WTC11 (cell line): ENCODE results near the gene AGBL4. TPM values are rescaled to one million over a fixed set of nuclear protein-coding genes. Genes with fewer than 3 reads are reported as not detected.

Source experiments
- ATAC-seq: fragments of 200-7000 bp; cut with Tn5 transposase; 2 replicates; pipeline ENCODE4 v1.10.0; 2021; ENCODE audit warnings: mild to moderate bottlenecking, moderate library complexity
- CTCF ChIA-PET: fragments of 300-600 bp; sonication (Branson Sonifier 250); formaldehyde crosslinking; loops from one replicate; lab custom pipeline; 2021; ENCODE audit warnings: antibody characterized with exemption; lab: Charles Lee
- POLR2A ChIA-PET: fragments of 350-600 bp; sonication (Branson Sonifier 250); formaldehyde crosslinking; loops from one replicate; lab custom pipeline; 2021; ENCODE audit warnings: antibody characterized with exemption; lab: Charles Lee
- DNase-seq: peaks from one replicate; pipeline ENCODE4 v3.0.0; 2021; ENCODE audit warnings: low spot score
- H3K27ac Mint-ChIP-seq: 2 replicates; pipeline ENCODE4 v1.8.0; 2021; ENCODE audit warnings: mixed read lengths
- H3K27me3 Mint-ChIP-seq: 2 replicates; pipeline ENCODE4 v1.8.0; 2021; ENCODE audit warnings: low read depth, mild to moderate bottlenecking, moderate library complexity, mixed read lengths
- H3K36me3 Mint-ChIP-seq: 2 replicates; pipeline ENCODE4 v1.8.0; 2021; ENCODE audit warnings: mixed read lengths
- H3K4me1 Mint-ChIP-seq: 2 replicates; pipeline ENCODE4 v1.8.0; 2022; ENCODE audit warnings: mixed read lengths
- H3K4me3 Mint-ChIP-seq: 2 replicates; pipeline ENCODE4 v1.8.0; 2021; ENCODE audit warnings: mild to moderate bottlenecking, moderate library complexity, mixed read lengths
- H3K9me3 Mint-ChIP-seq: 2 replicates; pipeline ENCODE4 v1.8.0; 2021; ENCODE audit warnings: mixed read lengths
- ATF1 ChIP-seq: sonication (generic); formaldehyde crosslinking; IDR thresholded peaks from 2 replicates; pipeline ENCODE4 v1.8.1; 2023; ENCODE audit warnings: mild to moderate bottlenecking, moderate library complexity, missing genetic modification reagents
- CBFB ChIP-seq: sonication (generic); formaldehyde crosslinking; IDR thresholded peaks from 2 replicates; pipeline ENCODE4 v1.8.1; 2022; ENCODE audit warnings: mild to moderate bottlenecking, low read depth, missing genetic modification reagents
- CREB1 ChIP-seq: sonication (generic); formaldehyde crosslinking; IDR thresholded peaks from 2 replicates; pipeline ENCODE4 v1.8.0; 2023; ENCODE audit warnings: mild to moderate bottlenecking, missing genetic modification reagents
- ETV6 ChIP-seq: sonication (generic); formaldehyde crosslinking; IDR thresholded peaks from 2 replicates; pipeline ENCODE4 v1.8.1; 2022; ENCODE audit warnings: mild to moderate bottlenecking, missing genetic modification reagents
- JAZF1 ChIP-seq: fragments of 250-450 bp; sonication (Bioruptor Pico); IDR thresholded peaks from 2 replicates; pipeline ENCODE4 v1.9.0; 2021; ENCODE audit warnings: moderate library complexity, mild to moderate bottlenecking, inconsistent platforms
- NFYB ChIP-seq: sonication (generic); formaldehyde crosslinking; conservative IDR thresholded peaks from 2 replicates; pipeline ENCODE4 v1.8.0; 2022; ENCODE audit warnings: low read depth, missing genetic modification reagents
- OVOL2 ChIP-seq: fragments of 250-450 bp; sonication (Bioruptor Pico); IDR thresholded peaks from 2 replicates; pipeline ENCODE4 v1.9.0; 2021; ENCODE audit warnings: mild to moderate bottlenecking, borderline replicate concordance
- SMAD4 ChIP-seq: sonication (generic); formaldehyde crosslinking; IDR thresholded peaks from 2 replicates; pipeline ENCODE4 v1.8.0; 2022; ENCODE audit warnings: mild to moderate bottlenecking, missing genetic modification reagents
- TCF7 ChIP-seq: sonication (generic); formaldehyde crosslinking; IDR thresholded peaks from 2 replicates; pipeline ENCODE4 v1.8.0; 2022; ENCODE audit warnings: mild to moderate bottlenecking, low read depth, missing genetic modification reagents, moderate library complexity
- TEAD1 ChIP-seq: sonication (generic); formaldehyde crosslinking; IDR thresholded peaks from 2 replicates; pipeline ENCODE4 v1.8.0; 2022; ENCODE audit warnings: mild to moderate bottlenecking, missing genetic modification reagents
- ZNF232 ChIP-seq: sonication (generic); formaldehyde crosslinking; IDR thresholded peaks from 2 replicates; pipeline ENCODE4 v1.8.0; 2022; ENCODE audit warnings: mild to moderate bottlenecking, missing genetic modification reagents
- ZNF423 ChIP-seq: fragments of 250-450 bp; sonication (Bioruptor Pico); IDR thresholded peaks from 2 replicates; pipeline ENCODE4 v2.1.2; 2022; ENCODE audit warnings: mild to moderate bottlenecking, moderate library complexity
- ZNF671 ChIP-seq: fragments of 250-450 bp; sonication (Bioruptor Pico); IDR thresholded peaks from 2 replicates; pipeline ENCODE4 v1.8.0; 2021; ENCODE audit warnings: mild to moderate bottlenecking
- total RNA-seq: library from RNA; stranded (reverse); gene quantifications from 3 replicates; pipeline ENCODE4 v1.2.3, GENCODE V29; 2021
- TF ChIP-seq, protein P1 (sequence below): sonication (generic); formaldehyde crosslinking; IDR thresholded peaks from 2 replicates; pipeline ENCODE4 v1.8.1; 2022; ENCODE audit warnings: mild to moderate bottlenecking, moderate library complexity, missing genetic modification reagents
- TF ChIP-seq, protein P2 (sequence below): sonication (generic); formaldehyde crosslinking; IDR thresholded peaks from 2 replicates; pipeline ENCODE4 v1.8.1; 2022; ENCODE audit warnings: mild to moderate bottlenecking, missing genetic modification reagents, moderate library complexity, borderline replicate concordance
- TF ChIP-seq, protein P3 (sequence below): fragments of 250-450 bp; sonication (Bioruptor Pico); IDR thresholded peaks from 2 replicates; pipeline ENCODE4 v1.9.0; 2021; ENCODE audit warnings: mild to moderate bottlenecking
- TF ChIP-seq, protein P4 (sequence below): sonication (generic); formaldehyde crosslinking; IDR thresholded peaks from 2 replicates; pipeline ENCODE4 v1.8.1; 2023; ENCODE audit warnings: mild to moderate bottlenecking, missing genetic modification reagents, moderate library complexity
- TF ChIP-seq, protein P5 (sequence below): sonication (generic); formaldehyde crosslinking; IDR thresholded peaks from 2 replicates; pipeline ENCODE4 v1.8.1; 2023; ENCODE audit warnings: mild to moderate bottlenecking, moderate library complexity, missing genetic modification reagents
- TF ChIP-seq, protein P6 (sequence below): fragments of 250-450 bp; sonication (Bioruptor Pico); IDR thresholded peaks from 2 replicates; pipeline ENCODE4 v2.1.2; 2022; ENCODE audit warnings: mild to moderate bottlenecking, moderate library complexity
- TF ChIP-seq, protein P7 (sequence below): sonication (generic); formaldehyde crosslinking; IDR thresholded peaks from 2 replicates; pipeline ENCODE4 v1.8.1; 2022; ENCODE audit warnings: low read depth, missing genetic modification reagents, borderline replicate concordance
- TF ChIP-seq, protein P8 (sequence below): sonication (generic); formaldehyde crosslinking; IDR thresholded peaks from 2 replicates; pipeline ENCODE4 v1.8.0; 2022; ENCODE audit warnings: mild to moderate bottlenecking, missing genetic modification reagents

The AGBL4 gene
- total RNA-seq, 1 experiment from 2014 or later: 0.87 TPM

DNA sequence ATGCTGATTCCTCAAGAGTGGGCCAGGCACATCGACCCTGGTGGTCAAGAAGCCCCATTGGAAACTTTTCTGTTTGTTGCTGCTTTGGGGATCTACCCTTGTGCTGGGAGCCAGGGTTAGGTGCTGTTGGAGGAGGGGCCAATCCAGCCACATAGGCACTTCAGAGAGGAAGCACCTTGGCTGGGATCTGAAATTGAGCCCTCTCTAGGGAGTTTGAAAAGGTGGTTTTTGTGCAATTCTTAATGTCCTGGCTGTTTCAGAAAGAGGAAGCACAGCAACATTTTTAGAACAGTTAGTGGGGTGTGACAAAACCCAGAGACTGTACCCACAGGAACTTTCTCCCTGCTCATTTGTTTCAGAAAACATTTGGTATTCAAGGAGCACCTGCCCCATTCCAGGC lies 1229.9 kb downstream of the AGBL4 start (continued):
- TF ChIP-seq JAZF1: no peak
- TF ChIP-seq OVOL2: no peak
- no peak for TF ChIP-seq ZNF232 (CRISPR knock-in tag)
- TF ChIP-seq ZNF423 (CRISPR knock-in tag): no peak

DNA sequence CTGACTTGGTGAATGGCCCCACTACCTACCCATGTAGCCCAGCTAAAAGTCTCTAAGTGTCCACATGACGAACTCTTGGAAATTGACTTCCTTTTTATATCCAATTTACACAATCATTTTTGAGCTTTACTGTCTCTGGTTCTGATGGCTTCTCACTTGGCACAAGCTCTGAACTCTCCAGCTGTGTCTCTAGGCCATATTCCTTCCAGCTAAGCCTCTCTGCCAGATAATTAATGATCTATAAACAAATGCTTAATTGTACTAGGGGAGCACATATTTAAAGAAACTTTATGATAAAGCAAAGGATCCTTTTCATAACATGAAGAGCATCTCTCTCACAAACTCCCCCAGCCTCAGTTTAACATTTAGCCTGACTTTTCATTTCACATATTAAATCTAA lies 1230.8 kb downstream of the AGBL4 start:
- Mint-ChIP-seq H3K27ac (no peak overlapping the region), H3K4me3 (no peak overlapping the region), H3K36me3 (no peaks in the 10 kb centered on the region), H3K27me3 (peaks cover 3% of the 10 kb centered on the region; the same call in 1 of the 2 replicates), H3K4me1 (peaks cover 7% of the 10 kb centered on the region), H3K9me3 (no peaks in the 10 kb centered on the region)
- no peak for TF ChIP-seq ATF1 (CRISPR knock-in tag)
- TF ChIP-seq, protein P1, sequence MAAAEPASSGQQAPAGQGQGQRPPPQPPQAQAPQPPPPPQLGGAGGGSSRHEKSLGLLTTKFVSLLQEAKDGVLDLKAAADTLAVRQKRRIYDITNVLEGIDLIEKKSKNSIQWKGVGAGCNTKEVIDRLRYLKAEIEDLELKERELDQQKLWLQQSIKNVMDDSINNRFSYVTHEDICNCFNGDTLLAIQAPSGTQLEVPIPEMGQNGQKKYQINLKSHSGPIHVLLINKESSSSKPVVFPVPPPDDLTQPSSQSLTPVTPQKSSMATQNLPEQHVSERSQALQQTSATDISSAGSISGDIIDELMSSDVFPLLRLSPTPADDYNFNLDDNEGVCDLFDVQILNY (CRISPR knock-in tag): no peak
- TF ChIP-seq, protein P2, sequence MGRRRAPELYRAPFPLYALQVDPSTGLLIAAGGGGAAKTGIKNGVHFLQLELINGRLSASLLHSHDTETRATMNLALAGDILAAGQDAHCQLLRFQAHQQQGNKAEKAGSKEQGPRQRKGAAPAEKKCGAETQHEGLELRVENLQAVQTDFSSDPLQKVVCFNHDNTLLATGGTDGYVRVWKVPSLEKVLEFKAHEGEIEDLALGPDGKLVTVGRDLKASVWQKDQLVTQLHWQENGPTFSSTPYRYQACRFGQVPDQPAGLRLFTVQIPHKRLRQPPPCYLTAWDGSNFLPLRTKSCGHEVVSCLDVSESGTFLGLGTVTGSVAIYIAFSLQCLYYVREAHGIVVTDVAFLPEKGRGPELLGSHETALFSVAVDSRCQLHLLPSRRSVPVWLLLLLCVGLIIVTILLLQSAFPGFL: no peak
- no peak for TF ChIP-seq CREB1 (CRISPR knock-in tag)
- no peak for TF ChIP-seq CBFB (CRISPR knock-in tag)
- TF ChIP-seq ZNF671: no peak
- TF ChIP-seq, protein P3, sequence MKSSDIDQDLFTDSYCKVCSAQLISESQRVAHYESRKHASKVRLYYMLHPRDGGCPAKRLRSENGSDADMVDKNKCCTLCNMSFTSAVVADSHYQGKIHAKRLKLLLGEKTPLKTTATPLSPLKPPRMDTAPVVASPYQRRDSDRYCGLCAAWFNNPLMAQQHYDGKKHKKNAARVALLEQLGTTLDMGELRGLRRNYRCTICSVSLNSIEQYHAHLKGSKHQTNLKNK (CRISPR knock-in tag): no peak
- no peak for TF ChIP-seq ZNF423 (CRISPR knock-in tag)
- TF ChIP-seq, protein P4, sequence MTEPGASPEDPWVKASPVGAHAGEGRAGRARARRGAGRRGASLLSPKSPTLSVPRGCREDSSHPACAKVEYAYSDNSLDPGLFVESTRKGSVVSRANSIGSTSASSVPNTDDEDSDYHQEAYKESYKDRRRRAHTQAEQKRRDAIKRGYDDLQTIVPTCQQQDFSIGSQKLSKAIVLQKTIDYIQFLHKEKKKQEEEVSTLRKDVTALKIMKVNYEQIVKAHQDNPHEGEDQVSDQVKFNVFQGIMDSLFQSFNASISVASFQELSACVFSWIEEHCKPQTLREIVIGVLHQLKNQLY (CRISPR knock-in tag): no peak
- no peak for TF ChIP-seq TCF7 (CRISPR knock-in tag)
- TF ChIP-seq TEAD1: no peak
- TF ChIP-seq NFYB (CRISPR knock-in tag): no peak
- TF ChIP-seq, protein P5, sequence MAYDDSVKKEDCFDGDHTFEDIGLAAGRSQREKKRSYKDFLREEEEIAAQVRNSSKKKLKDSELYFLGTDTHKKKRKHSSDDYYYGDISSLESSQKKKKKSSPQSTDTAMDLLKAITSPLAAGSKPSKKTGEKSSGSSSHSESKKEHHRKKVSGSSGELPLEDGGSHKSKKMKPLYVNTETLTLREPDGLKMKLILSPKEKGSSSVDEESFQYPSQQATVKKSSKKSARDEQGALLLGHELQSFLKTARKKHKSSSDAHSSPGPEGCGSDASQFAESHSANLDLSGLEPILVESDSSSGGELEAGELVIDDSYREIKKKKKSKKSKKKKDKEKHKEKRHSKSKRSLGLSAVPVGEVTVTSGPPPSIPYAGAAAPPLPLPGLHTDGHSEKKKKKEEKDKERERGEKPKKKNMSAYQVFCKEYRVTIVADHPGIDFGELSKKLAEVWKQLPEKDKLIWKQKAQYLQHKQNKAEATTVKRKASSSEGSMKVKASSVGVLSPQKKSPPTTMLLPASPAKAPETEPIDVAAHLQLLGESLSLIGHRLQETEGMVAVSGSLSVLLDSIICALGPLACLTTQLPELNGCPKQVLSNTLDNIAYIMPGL (CRISPR knock-in tag): no peak
- TF ChIP-seq ETV6 (CRISPR knock-in tag): no peak
- TF ChIP-seq, protein P6, sequence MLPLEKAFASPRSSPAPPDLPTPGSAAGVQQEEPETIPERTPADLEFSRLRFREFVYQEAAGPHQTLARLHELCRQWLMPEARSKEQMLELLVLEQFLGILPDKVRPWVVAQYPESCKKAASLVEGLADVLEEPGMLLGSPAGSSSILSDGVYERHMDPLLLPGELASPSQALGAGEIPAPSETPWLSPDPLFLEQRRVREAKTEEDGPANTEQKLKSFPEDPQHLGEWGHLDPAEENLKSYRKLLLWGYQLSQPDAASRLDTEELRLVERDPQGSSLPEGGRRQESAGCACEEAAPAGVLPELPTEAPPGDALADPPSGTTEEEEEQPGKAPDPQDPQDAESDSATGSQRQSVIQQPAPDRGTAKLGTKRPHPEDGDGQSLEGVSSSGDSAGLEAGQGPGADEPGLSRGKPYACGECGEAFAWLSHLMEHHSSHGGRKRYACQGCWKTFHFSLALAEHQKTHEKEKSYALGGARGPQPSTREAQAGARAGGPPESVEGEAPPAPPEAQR (CRISPR knock-in tag): no peak
- no peak for TF ChIP-seq OVOL2
- DNase-seq: no peak
- ChIA-PET CTCF (interaction anchor here (1.1 to 1.3 kb wide), 2 partner anchors 25 to 220 kb away, joined by 3 read pairs; no protein-coding TSS in a partner anchor), POLR2A (no interaction called here)
- ATAC-seq: no peak

DNA sequence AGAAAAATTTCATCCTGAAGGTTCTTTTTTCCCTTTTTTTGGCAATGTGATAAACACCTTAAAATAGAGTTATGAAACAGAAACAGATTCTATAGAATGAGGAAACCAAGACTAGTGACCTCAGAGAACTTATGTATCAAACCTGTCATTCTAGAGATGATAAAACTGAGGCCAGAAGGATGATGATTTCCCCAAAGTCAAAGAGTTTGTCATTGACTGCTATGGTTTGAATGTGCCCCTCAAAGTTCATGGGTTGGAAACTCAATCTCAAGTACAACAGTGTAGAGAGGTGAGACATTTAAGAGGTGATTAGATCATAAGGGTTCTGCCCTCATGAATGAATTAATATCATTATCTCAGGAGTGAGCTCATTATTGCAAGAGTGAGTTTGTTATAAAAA lies 1233.4 kb downstream of the AGBL4 start:
- Mint-ChIP-seq H3K27ac (no peak overlapping the region), H3K36me3 (no peaks in the 10 kb centered on the region), H3K4me1 (peaks cover 7% of the 10 kb centered on the region), H3K27me3 (peaks cover 3% of the 10 kb centered on the region; the same call in 1 of the 2 replicates), H3K4me3 (no peak overlapping the region), H3K9me3 (no peaks in the 10 kb centered on the region)
- ChIA-PET CTCF (interaction anchor here (1.3 kb wide), 1 partner anchor 113 kb away, joined by 5 read pairs; no protein-coding TSS in a partner anchor), POLR2A (no interaction called here)
- no peak for DNase-seq
- TF ChIP-seq, protein P7, sequence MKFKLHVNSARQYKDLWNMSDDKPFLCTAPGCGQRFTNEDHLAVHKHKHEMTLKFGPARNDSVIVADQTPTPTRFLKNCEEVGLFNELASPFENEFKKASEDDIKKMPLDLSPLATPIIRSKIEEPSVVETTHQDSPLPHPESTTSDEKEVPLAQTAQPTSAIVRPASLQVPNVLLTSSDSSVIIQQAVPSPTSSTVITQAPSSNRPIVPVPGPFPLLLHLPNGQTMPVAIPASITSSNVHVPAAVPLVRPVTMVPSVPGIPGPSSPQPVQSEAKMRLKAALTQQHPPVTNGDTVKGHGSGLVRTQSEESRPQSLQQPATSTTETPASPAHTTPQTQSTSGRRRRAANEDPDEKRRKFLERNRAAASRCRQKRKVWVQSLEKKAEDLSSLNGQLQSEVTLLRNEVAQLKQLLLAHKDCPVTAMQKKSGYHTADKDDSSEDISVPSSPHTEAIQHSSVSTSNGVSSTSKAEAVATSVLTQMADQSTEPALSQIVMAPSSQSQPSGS (CRISPR knock-in tag): no peak
- no peak for TF ChIP-seq SMAD4 (CRISPR knock-in tag)
- TF ChIP-seq, protein P8, sequence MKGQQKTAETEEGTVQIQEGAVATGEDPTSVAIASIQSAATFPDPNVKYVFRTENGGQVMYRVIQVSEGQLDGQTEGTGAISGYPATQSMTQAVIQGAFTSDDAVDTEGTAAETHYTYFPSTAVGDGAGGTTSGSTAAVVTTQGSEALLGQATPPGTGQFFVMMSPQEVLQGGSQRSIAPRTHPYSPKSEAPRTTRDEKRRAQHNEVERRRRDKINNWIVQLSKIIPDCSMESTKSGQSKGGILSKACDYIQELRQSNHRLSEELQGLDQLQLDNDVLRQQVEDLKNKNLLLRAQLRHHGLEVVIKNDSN (CRISPR knock-in tag): no peak
- no peak for TF ChIP-seq ZNF423 (CRISPR knock-in tag)
- no peak for ATAC-seq
